Keratinocyte (primary cell): ENCODE measurements around the gene AMACR. TPM values are rescaled to one million over a fixed set of nuclear protein-coding genes. Genes with fewer than 3 reads are reported as not detected.

Experiments used
- DNase-seq: peaks from one replicate; pipeline ENCODE4 v3.0.0-alpha.2; 2011; ENCODE audit warnings: low read depth, missing footprints, low spot score
- FAIRE-seq: peaks from 2 replicates; lab custom pipeline; 2011; peaks lifted over from hg19 to GRCh38; lab: Jason Lieb, UNC
- H2AFZ ChIP-seq: 2 replicates; pipeline ENCODE4 v1.6.0; 2012; ENCODE audit warnings: low read length, control low read depth, inconsistent platforms; ENCODE audit not compliant: control insufficient read depth
- H3K27ac ChIP-seq: 2 replicates; pipeline ENCODE4 v1.5.1; 2011; ENCODE audit warnings: low read length; ENCODE audit not compliant: control insufficient read depth, insufficient read depth
- H3K27me3 ChIP-seq: 3 replicates; pipeline ENCODE4 v1.6.0; 2011; ENCODE audit warnings: low read length; ENCODE audit not compliant: control insufficient read depth, insufficient read depth; ENCODE audit errors: extremely low read depth
- H3K36me3 ChIP-seq, 2 experiments: 2 replicates in 1 of 2; 3 replicates in 1 of 2; pipeline ENCODE4 v1.5.1; 2011; ENCODE audit warnings: low read length in 2 of 2, mild to moderate bottlenecking in 1 of 2; ENCODE audit not compliant: control insufficient read depth in 2 of 2, insufficient read depth in 2 of 2; ENCODE audit errors: extremely low read depth in 1 of 2
- H3K4me1 ChIP-seq: 3 replicates; pipeline ENCODE4 v1.5.1; 2011; ENCODE audit warnings: low read length; ENCODE audit not compliant: control insufficient read depth, insufficient read depth; ENCODE audit errors: extremely low read depth
- H3K4me2 ChIP-seq: 3 replicates; pipeline ENCODE4 v1.6.0; 2011; ENCODE audit warnings: low read depth, low read length; ENCODE audit not compliant: control insufficient read depth, insufficient read depth; ENCODE audit errors: extremely low read depth
- H3K4me3 ChIP-seq, 3 experiments: fragments of 200-600 bp in 1 of 3; sonication (generic) in 1 of 3; 2 replicates in 2 of 3; 3 replicates in 1 of 3; pipeline ENCODE4 v1.5.1; 2011 to 2016; ENCODE audit warnings: low read length in 3 of 3, mild to moderate bottlenecking in 3 of 3, control low read depth in 2 of 3, inconsistent platforms in 1 of 3, low read depth in 1 of 3, mixed read lengths in 1 of 3, mixed run types in 1 of 3, moderate library complexity in 1 of 3; ENCODE audit not compliant: control insufficient read depth in 2 of 3, insufficient read depth in 2 of 3; ENCODE audit errors: extremely low read depth in 1 of 3
- H3K79me2 ChIP-seq: 2 replicates; pipeline ENCODE4 v1.6.0; 2012; ENCODE audit warnings: low read length; ENCODE audit not compliant: control insufficient read depth, insufficient read depth
- H3K9ac ChIP-seq: 3 replicates; pipeline ENCODE4 v1.6.0; 2011; ENCODE audit warnings: low read length; ENCODE audit not compliant: control insufficient read depth, insufficient read depth; ENCODE audit errors: extremely low read depth
- H3K9me1 ChIP-seq: 3 replicates; pipeline ENCODE4 v1.6.0; 2011; ENCODE audit warnings: low read length; ENCODE audit not compliant: control insufficient read depth, insufficient read depth; ENCODE audit errors: extremely low read depth
- H3K9me3 ChIP-seq: 2 replicates; pipeline ENCODE4 v1.5.1; 2012; ENCODE audit warnings: low read depth, low read length; ENCODE audit not compliant: control insufficient read depth
- H4K20me1 ChIP-seq: 3 replicates; pipeline ENCODE4 v1.6.0; 2011; ENCODE audit warnings: low read length; ENCODE audit not compliant: control insufficient read depth, insufficient read depth; ENCODE audit errors: extremely low read depth
- CTCF ChIP-seq, 3 experiments: IDR thresholded peaks in 1 of 3; conservative IDR thresholded peaks in 1 of 3; optimal IDR thresholded peaks in 1 of 3; 2 replicates in 2 of 3; 3 replicates in 1 of 3; pipeline versions ENCODE3 to v1.5.1; 2011; ENCODE audit warnings: low read length in 3 of 3, mild to moderate bottlenecking in 3 of 3, moderate library complexity in 2 of 3, control low read depth in 1 of 3, inconsistent platforms in 1 of 3; ENCODE audit not compliant: insufficient read depth in 2 of 3; ENCODE audit errors: extremely low read depth in 1 of 3
- EZH2 ChIP-seq: IDR thresholded peaks from one replicate; pipeline ENCODE4 v1.6.1; 2012; ENCODE audit warnings: inconsistent platforms, mild to moderate bottlenecking, low read length, moderate library complexity
- dilution Hi-C: fragments of 300-500 bp; cut with MboI; formaldehyde crosslinking; loops from one replicate; pipeline ENCODE4 v1.7.0; 2020; ENCODE audit warnings: low sequenced_read_pairs; ENCODE audit not compliant: extremely low pct_ligation_motif_present
- polyA plus RNA-seq, 5 experiments: library from polyadenylated mRNA; depleted of rRNA in 3 of 5; stranded (reverse) in 3 of 5; stranded (forward) in 1 of 5; unstranded in 1 of 5; fragments of >200 nt; gene quantifications; 1 replicate in 1 of 5; 2 replicates in 3 of 5; 3 replicates in 1 of 5; pipeline versions ENCODE4 v1.2.1 to v1.2.3, GENCODE V29; 2011 to 2012; ENCODE audit warnings: missing spikeins in 2 of 5, low read depth in 1 of 5, low replicate concordance in 1 of 5

AMACR gene
- polyA plus RNA-seq, 1 donor (not counting 4 experiments of a cell fraction or from before 2014, with no cell fraction given): 20.3 TPM

- dilution Hi-C loops: no loop called here
- H3K4me3 ChIP-seq: peak overlapping the region in 2 of 3 experiments; percentile 23 to 36
- H3K36me3 ChIP-seq: no peaks in the 10 kb centered on the region
- peak overlapping the region; percentile 33 for H3K9ac ChIP-seq
- DNase-seq (peak; percentile 49), FAIRE-seq (peak; percentile 83)
- H3K9me3 ChIP-seq: no peaks in the 10 kb centered on the region
- TF ChIP-seq CTCF (optimal IDR thresholded peaks at IDR 0.05 in 1 of 3, IDR thresholded peaks at IDR 0.05 in 1 of 3, conservative IDR thresholded peaks at IDR 0.05 in 1 of 3; ENCODE audit: extremely low read depth in 1 of 3, insufficient read depth in 2 of 3, low read length in 3 of 3): no peak
- TF ChIP-seq EZH2: no peak
- no peaks in the 10 kb centered on the region for H3K9me1 ChIP-seq
- H3K4me2 ChIP-seq: peak overlapping the region; percentile 86
- peak overlapping the region; percentile 67 for H3K27ac ChIP-seq
- no peaks in the 10 kb centered on the region for H4K20me1 ChIP-seq
- H3K79me2 ChIP-seq: no peaks in the 10 kb centered on the region
- peaks cover 31% of the 10 kb centered on the region for H3K4me1 ChIP-seq
- H3K27me3 ChIP-seq: no peaks in the 10 kb centered on the region
- peak overlapping the region; percentile 83 for H2AFZ ChIP-seq
These were observed 45.3 kb upstream of the AMACR start for GRCh38 chr5:34053133-34053532.

GRCh38 chr5:34051374-34051980 is 43.6 kb upstream of the AMACR start:
- no peaks in the 10 kb centered on the region for H3K9me3 ChIP-seq
- peak; percentile 46 for FAIRE-seq
- H3K4me1 ChIP-seq: peaks cover 32% of the 10 kb centered on the region
- dilution Hi-C loops: no loop called here
- H3K9me1 ChIP-seq: no peaks in the 10 kb centered on the region
- no peaks in the 10 kb centered on the region for H3K36me3 ChIP-seq
- H3K27me3 ChIP-seq: no peaks in the 10 kb centered on the region
- DNase-seq: no peak
- TF ChIP-seq EZH2 (no peak), CTCF (optimal IDR thresholded peaks at IDR 0.05 in 1 of 3, IDR thresholded peaks at IDR 0.05 in 1 of 3, conservative IDR thresholded peaks at IDR 0.05 in 1 of 3; ENCODE audit: extremely low read depth in 1 of 3, insufficient read depth in 2 of 3, low read length in 3 of 3) (no peak)
- no peak overlapping the region for H3K9ac ChIP-seq
- H3K79me2 ChIP-seq: no peaks in the 10 kb centered on the region
- no peaks in the 10 kb centered on the region for H4K20me1 ChIP-seq
- H2AFZ ChIP-seq: no peak overlapping the region
- H3K4me2 ChIP-seq: no peak overlapping the region
- no peak overlapping the region for H3K27ac ChIP-seq
- no peak overlapping the region for H3K4me3 ChIP-seq
